HEK293 (cell line): ENCODE measurements around the gene RPL3.
A peak's percentile ranks its signal among the peaks of the same experiment; 100 is the strongest.
"Not testable (repeated sequence)": the region's sequence is repeated elsewhere in the genome, so short reads cannot be mapped to it uniquely, and the experiment has no call there.

Experiments
- CTCF ChIA-PET: fragments of 350-600 bp; formaldehyde crosslinking; extraction: SDS; loops from one replicate; lab custom pipeline; 2021; ENCODE audit warnings: antibody characterized with exemption; lab: Yijun Ruan, JAX
- POLR2A ChIA-PET: fragments of 300-600 bp; formaldehyde crosslinking; extraction: SDS; loops from one replicate; lab custom pipeline; 2020; ENCODE audit warnings: antibody characterized with exemption, inconsistent platforms; lab: Yijun Ruan, JAX
- H3K27ac ChIP-seq: fragments of 200-500 bp; sonication (Bioruptor generic); 2 replicates; pipeline ENCODE4 v1.5.1; 2014; ENCODE audit warnings: low read depth, low read length, control low read depth, inconsistent platforms; ENCODE audit errors: extremely low read depth
- H3K36me3 ChIP-seq, 2 experiments: fragments of 200-500 bp in 1 of 2; sonication (Bioruptor generic) in 1 of 2; 1 replicate in 1 of 2; 2 replicates in 1 of 2; pipeline ENCODE4 v1.5.1; 2014 to 2017; ENCODE audit warnings: inconsistent platforms in 2 of 2, low read length in 2 of 2; ENCODE audit not compliant: control insufficient read depth in 2 of 2, insufficient read depth in 1 of 2
- H3K4me1 ChIP-seq: fragments of 200-500 bp; sonication (Bioruptor generic); 2 replicates; pipeline ENCODE4 v1.5.1; 2014; ENCODE audit warnings: mild to moderate bottlenecking, low read length, inconsistent platforms; ENCODE audit not compliant: control insufficient read depth, insufficient read depth
- H3K4me3 ChIP-seq: 2 replicates; pipeline ENCODE4 v1.5.1; 2011; ENCODE audit warnings: low read depth, mild to moderate bottlenecking, control low read depth, low read length, moderate library complexity
- H3K9me3 ChIP-seq: fragments of 200-500 bp; sonication (Bioruptor generic); 2 replicates; pipeline ENCODE4 v1.5.1; 2014; ENCODE audit warnings: low read depth, low read length, inconsistent platforms; ENCODE audit not compliant: control insufficient read depth, insufficient read depth
- FEZF1 ChIP-seq: fragments of 450-650 bp; formaldehyde crosslinking; IDR thresholded peaks from 2 replicates; pipeline ENCODE4 v1.5.1; 2016; ENCODE audit warnings: missing biosample characterization, missing genetic modification characterization
- GLIS1 ChIP-seq: fragments of 450-650 bp; formaldehyde crosslinking; IDR thresholded peaks from 2 replicates; pipeline ENCODE4 v1.5.1; 2016; ENCODE audit warnings: missing biosample characterization, missing genetic modification characterization
- HOXD13 ChIP-seq: sonication (generic); formaldehyde crosslinking; IDR thresholded peaks from 2 replicates; pipeline ENCODE4 v1.8.0; 2022; ENCODE audit warnings: missing genetic modification reagents, borderline replicate concordance
- OVOL3 ChIP-seq: fragments of 450-650 bp; formaldehyde crosslinking; IDR thresholded peaks from 2 replicates; pipeline ENCODE4 v1.5.1; 2016; ENCODE audit warnings: missing biosample characterization, missing genetic modification characterization
- PRDM1 ChIP-seq: fragments of 450-650 bp; formaldehyde crosslinking; IDR thresholded peaks from 2 replicates; pipeline ENCODE4; 2016; ENCODE audit warnings: missing biosample characterization, missing genetic modification characterization
- SCRT1 ChIP-seq: fragments of 450-650 bp; formaldehyde crosslinking; IDR thresholded peaks from 2 replicates; pipeline ENCODE4 v1.5.1; 2016; ENCODE audit warnings: missing biosample characterization, missing genetic modification characterization, borderline replicate concordance
- SP7 ChIP-seq: fragments of 450-650 bp; formaldehyde crosslinking; IDR thresholded peaks from 2 replicates; pipeline ENCODE4 v1.5.1; 2016; ENCODE audit warnings: missing biosample characterization, missing genetic modification characterization
- WT1 ChIP-seq: fragments of 450-650 bp; formaldehyde crosslinking; IDR thresholded peaks from 2 replicates; pipeline ENCODE4 v1.5.1; 2016; ENCODE audit warnings: missing biosample characterization, missing genetic modification characterization
- YY2 ChIP-seq: fragments of 450-650 bp; formaldehyde crosslinking; IDR thresholded peaks from 2 replicates; pipeline ENCODE4 v1.5.1; 2016; ENCODE audit warnings: missing biosample characterization, missing genetic modification characterization
- ZBTB17 ChIP-seq: fragments of 450-650 bp; formaldehyde crosslinking; IDR thresholded peaks from 2 replicates; pipeline ENCODE4 v1.5.1; 2016; ENCODE audit warnings: missing biosample characterization, missing genetic modification characterization
- ZBTB48 ChIP-seq: fragments of 450-650 bp; formaldehyde crosslinking; IDR thresholded peaks from 2 replicates; pipeline ENCODE4 v1.5.1; 2016; ENCODE audit warnings: missing biosample characterization, missing genetic modification characterization
- ZNF121 ChIP-seq: fragments of 450-650 bp; formaldehyde crosslinking; IDR thresholded peaks from 2 replicates; pipeline ENCODE4 v1.5.1; 2016; ENCODE audit warnings: missing biosample characterization, missing genetic modification characterization
- ZNF660 ChIP-seq: fragments of 450-650 bp; IDR thresholded peaks from 2 replicates; pipeline ENCODE4 v1.5.1; 2018; ENCODE audit warnings: missing biosample characterization, mild to moderate bottlenecking, missing genetic modification characterization
- ZNF776 ChIP-seq: fragments of 450-650 bp; formaldehyde crosslinking; IDR thresholded peaks from 2 replicates; pipeline ENCODE4 v1.5.0; 2017; ENCODE audit warnings: missing biosample characterization, missing genetic modification characterization, borderline replicate concordance
- TF ChIP-seq, protein P1 (sequence below): fragments of 450-650 bp; formaldehyde crosslinking; IDR thresholded peaks from 2 replicates; pipeline ENCODE4 v1.5.1; 2016; ENCODE audit warnings: missing biosample characterization, missing genetic modification characterization
- TF ChIP-seq, protein P2 (sequence below): sonication (generic); formaldehyde crosslinking; IDR thresholded peaks from 2 replicates; pipeline ENCODE4 v1.8.1; 2022; ENCODE audit warnings: mild to moderate bottlenecking, moderate library complexity, missing genetic modification reagents
- TF ChIP-seq, protein P3 (sequence below): fragments of 450-650 bp; formaldehyde crosslinking; IDR thresholded peaks from 2 replicates; pipeline ENCODE4 v1.5.1; 2017; ENCODE audit warnings: missing biosample characterization, missing genetic modification characterization

RPL3 gene

DNA sequence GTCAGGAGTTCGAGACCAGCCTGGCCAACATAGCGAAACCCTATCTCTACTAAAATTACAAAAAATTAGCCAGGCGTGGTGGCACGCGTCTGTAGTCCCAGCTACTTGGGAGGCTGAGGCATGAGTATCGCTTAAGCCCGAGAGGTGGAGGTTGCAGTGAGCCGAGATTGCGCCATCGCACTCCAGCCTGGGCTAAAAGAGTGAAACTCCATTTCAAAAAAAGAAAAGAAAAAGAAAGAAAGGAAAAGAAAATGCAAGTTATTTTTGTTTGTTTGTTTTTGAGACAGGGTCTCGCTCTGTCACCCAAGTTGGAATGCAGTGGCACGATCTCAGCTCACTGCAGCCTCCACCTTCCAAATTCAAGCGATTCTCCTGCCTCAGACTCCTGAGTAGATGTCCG is 36.4 kb upstream of the RPL3 start:
- peak; percentile 82 for TF ChIP-seq PRDM1 (tag by site-specific recombination)
- TF ChIP-seq, all 188 proteins: peak for 1; not testable (repeated sequence) for 187
- not testable (repeated sequence) for H3K9me3 ChIP-seq, H3K4me3 ChIP-seq, H3K36me3 ChIP-seq, H3K27ac ChIP-seq
- H3K4me1 ChIP-seq: peaks cover 12% of the 10 kb centered on the region
- ChIA-PET POLR2A (interaction anchor here (0.6 kb wide), 1 partner anchor 24 kb away, joined by 3 read pairs; no protein-coding TSS in a partner anchor), CTCF (interaction anchor here (0.6 to 0.7 kb wide), 4 partner anchors 13 to 1619 kb away, joined by 3 to 6 read pairs (median 4); no protein-coding TSS in a partner anchor)

DNA sequence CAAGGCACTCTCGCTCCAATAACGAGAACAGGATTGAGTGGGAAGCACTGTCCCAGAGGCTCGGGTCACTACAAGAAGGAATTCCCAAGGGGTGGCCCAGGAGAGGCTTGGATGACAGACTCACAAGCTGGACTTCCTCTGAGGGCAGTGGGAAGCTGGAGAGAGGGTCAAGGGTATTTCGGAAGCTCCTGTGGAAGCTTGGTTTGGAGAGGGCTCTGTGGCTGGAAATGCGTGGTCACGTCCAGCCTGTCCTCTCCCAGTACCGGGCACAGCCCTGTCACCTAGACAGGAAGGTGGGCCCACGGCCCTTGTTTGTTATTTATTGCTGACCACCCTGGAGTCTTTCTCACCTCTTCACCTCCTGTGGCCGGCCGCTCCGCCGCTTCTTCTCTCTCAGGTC is 35.7 kb upstream of the RPL3 start:
- no peak overlapping the region for H3K4me3 ChIP-seq
- H3K4me1 ChIP-seq: peaks cover 15% of the 10 kb centered on the region
- CTCF ChIA-PET: interaction anchor here (0.6 to 1.7 kb wide), 5 partner anchors 10 to 593 kb away, joined by 3 to 7 read pairs (median 4); no protein-coding TSS in a partner anchor
- TF ChIP-seq, protein P1, sequence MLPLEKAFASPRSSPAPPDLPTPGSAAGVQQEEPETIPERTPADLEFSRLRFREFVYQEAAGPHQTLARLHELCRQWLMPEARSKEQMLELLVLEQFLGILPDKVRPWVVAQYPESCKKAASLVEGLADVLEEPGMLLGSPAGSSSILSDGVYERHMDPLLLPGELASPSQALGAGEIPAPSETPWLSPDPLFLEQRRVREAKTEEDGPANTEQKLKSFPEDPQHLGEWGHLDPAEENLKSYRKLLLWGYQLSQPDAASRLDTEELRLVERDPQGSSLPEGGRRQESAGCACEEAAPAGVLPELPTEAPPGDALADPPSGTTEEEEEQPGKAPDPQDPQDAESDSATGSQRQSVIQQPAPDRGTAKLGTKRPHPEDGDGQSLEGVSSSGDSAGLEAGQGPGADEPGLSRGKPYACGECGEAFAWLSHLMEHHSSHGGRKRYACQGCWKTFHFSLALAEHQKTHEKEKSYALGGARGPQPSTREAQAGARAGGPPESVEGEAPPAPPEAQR (tag by site-specific recombination): no peak
- POLR2A ChIA-PET: interaction anchor here (0.5 to 1.9 kb wide), 2 partner anchors 45 to 1311 kb away, joined by 3 to 4 read pairs; partner anchors contain the start of gene TAB1
- no peaks in the 10 kb centered on the region for H3K9me3 ChIP-seq
- peaks cover 0 to 8% of the 10 kb centered on the region in 2 experiments; a peak in 1 of 3 replicates for H3K36me3 ChIP-seq
- H3K27ac ChIP-seq: no peak overlapping the region

DNA sequence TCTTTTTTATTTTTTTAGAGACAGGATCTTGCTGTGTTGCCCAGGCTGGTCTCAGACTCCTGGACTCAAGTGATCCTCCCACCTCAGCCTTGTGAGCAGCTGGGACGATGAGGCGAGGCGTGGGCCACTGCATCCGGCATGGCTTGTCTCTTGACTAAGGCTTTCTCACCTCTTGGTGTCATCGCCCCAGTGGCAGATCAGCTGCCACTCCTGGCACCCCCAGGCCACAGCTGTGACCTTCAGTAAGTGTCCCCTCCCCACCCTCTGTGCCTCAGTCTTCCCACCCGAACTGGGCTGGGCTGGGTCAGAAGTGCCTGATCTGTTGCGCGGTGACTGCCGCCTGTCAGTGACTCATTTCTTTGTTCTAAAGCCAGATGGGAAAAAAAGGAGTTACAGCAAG is 33.9 kb upstream of the RPL3 start:
- no peak overlapping the region for H3K27ac ChIP-seq
- ChIA-PET CTCF (interaction anchor here (3.0 kb wide), 1 partner anchor 10 kb away, joined by 18 read pairs; no protein-coding TSS in a partner anchor), POLR2A (interaction anchor here (1.2 to 1.9 kb wide), 3 partner anchors 34 to 46 kb away, joined by 3 to 5 read pairs (median 4); partner anchors contain the start of gene TAB1)
- H3K4me3 ChIP-seq: no peak overlapping the region
- H3K9me3 ChIP-seq: no peaks in the 10 kb centered on the region
- TF ChIP-seq ZNF121 (tag by site-specific recombination) (peak; percentile 67; the same call in 1 of the 2 replicates), YY2 (tag by site-specific recombination) (no peak)
- peaks cover 15% of the 10 kb centered on the region for H3K4me1 ChIP-seq
- H3K36me3 ChIP-seq: no peaks in the 10 kb centered on the region

DNA sequence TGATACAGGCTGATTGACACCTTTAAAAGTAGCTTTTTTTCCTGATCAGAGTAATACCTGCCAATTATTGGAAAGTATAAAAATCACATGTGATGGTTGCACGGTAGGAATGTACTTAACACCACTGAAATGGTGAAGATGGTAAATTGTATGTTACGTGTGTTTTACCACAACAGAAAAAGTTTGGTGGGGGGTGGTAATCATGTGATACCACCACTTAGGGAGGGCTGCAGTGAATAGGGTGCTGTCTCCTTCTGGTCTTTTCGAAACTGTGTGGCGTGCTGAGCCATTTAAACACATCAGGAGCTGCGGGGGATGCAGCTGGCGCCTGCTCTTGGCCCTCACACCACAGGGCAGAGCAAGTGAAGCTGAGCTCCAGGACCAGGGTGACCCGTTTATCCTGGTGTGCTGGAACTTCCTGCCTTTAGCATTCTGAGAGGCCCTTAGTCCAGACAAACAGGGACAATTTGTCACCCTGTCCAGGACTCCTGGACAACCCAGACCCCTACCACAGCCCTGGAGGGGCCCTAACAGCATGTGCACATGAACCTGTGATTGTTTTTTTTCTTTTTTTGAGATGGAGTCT is 33.0 kb upstream of the RPL3 start:
- ChIA-PET CTCF (interaction anchor here (0.5 to 3.0 kb wide), 5 partner anchors 9 to 336 kb away, joined by 3 to 18 read pairs (median 4); no protein-coding TSS in a partner anchor), POLR2A (interaction anchor here (1.7 kb wide), 1 partner anchor 33 kb away, joined by 5 read pairs; no protein-coding TSS in a partner anchor)

DNA sequence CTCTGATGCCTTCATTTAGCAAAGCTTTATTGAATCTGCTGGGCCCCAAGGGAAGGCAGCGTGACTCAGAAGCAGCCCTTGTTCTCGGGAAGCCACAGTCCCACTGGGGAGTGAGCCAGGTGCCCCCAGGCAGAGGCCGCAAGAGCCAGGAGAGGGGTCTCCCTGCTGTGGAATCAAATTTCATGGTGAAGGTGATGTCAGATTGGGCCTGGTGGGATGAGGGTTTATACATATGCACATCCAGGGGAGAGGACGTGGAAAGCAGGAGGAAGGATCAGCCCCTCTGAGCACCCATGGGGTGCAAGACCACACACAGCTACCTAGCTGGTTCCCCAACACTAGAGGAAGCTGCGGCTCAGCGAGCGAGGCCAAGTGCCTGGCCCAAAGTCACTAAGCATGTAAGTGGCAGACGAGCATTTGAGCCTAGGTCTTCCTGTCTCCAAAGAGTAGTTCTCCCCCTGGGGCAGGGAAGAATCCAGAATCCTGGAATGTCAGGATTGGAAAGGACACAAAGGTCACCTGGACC is 32.3 kb upstream of the RPL3 start:
- Histone ChIP-seq H3K27ac (peak overlapping the region; percentile 51; the same call in 1 of the 2 replicates), H3K4me3 (no peak overlapping the region), H3K36me3 (no peaks in the 10 kb centered on the region), H3K9me3 (no peaks in the 10 kb centered on the region), H3K4me1 (peaks cover 15% of the 10 kb centered on the region)
- ChIA-PET POLR2A (interaction anchor here (1.4 kb wide), 1 partner anchor 33 kb away, joined by 4 read pairs; no protein-coding TSS in a partner anchor), CTCF (interaction anchor here (0.5 to 3.0 kb wide), 7 partner anchors 8 to 336 kb away, joined by 3 to 18 read pairs (median 3); no protein-coding TSS in a partner anchor)
- no peak for TF ChIP-seq SCRT1
- TF ChIP-seq, protein P2, sequence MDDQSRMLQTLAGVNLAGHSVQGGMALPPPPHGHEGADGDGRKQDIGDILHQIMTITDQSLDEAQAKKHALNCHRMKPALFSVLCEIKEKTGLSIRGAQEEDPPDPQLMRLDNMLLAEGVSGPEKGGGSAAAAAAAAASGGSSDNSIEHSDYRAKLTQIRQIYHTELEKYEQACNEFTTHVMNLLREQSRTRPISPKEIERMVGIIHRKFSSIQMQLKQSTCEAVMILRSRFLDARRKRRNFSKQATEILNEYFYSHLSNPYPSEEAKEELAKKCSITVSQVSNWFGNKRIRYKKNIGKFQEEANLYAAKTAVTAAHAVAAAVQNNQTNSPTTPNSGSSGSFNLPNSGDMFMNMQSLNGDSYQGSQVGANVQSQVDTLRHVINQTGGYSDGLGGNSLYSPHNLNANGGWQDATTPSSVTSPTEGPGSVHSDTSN (CRISPR knock-in tag): no peak
- peak; percentile 43; the same call in 1 of the 2 replicates for TF ChIP-seq ZBTB48
- peak; percentile 76; the same call in 1 of the 2 replicates for TF ChIP-seq ZNF660 (tag by site-specific recombination)
- no peak for TF ChIP-seq ZNF776 (tag by site-specific recombination)
- peak; percentile 92 for TF ChIP-seq GLIS1 (tag by site-specific recombination)
- TF ChIP-seq WT1 (tag by site-specific recombination): peak; percentile 57; the same call in 1 of the 2 replicates
- no peak for TF ChIP-seq HOXD13 (CRISPR knock-in tag)
- TF ChIP-seq SP7 (tag by site-specific recombination): peak; percentile 57
- peak; percentile 31; the same call in 1 of the 2 replicates for TF ChIP-seq ZBTB17 (tag by site-specific recombination)
- TF ChIP-seq OVOL3 (tag by site-specific recombination): no peak
- TF ChIP-seq, protein P3, sequence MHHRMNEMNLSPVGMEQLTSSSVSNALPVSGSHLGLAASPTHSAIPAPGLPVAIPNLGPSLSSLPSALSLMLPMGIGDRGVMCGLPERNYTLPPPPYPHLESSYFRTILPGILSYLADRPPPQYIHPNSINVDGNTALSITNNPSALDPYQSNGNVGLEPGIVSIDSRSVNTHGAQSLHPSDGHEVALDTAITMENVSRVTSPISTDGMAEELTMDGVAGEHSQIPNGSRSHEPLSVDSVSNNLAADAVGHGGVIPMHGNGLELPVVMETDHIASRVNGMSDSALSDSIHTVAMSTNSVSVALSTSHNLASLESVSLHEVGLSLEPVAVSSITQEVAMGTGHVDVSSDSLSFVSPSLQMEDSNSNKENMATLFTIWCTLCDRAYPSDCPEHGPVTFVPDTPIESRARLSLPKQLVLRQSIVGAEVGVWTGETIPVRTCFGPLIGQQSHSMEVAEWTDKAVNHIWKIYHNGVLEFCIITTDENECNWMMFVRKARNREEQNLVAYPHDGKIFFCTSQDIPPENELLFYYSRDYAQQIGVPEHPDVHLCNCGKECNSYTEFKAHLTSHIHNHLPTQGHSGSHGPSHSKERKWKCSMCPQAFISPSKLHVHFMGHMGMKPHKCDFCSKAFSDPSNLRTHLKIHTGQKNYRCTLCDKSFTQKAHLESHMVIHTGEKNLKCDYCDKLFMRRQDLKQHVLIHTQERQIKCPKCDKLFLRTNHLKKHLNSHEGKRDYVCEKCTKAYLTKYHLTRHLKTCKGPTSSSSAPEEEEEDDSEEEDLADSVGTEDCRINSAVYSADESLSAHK (tag by site-specific recombination): peak; percentile 13; the same call in 1 of the 2 replicates

More for the DNA sequence above, 33.0 kb upstream of the RPL3 start:
- no peak for TF ChIP-seq FEZF1 (tag by site-specific recombination)
- H3K4me1 ChIP-seq: peaks cover 15% of the 10 kb centered on the region
- H3K27ac ChIP-seq: no peak overlapping the region
- no peaks in the 10 kb centered on the region for H3K9me3 ChIP-seq
- H3K4me3 ChIP-seq: no peak overlapping the region
- H3K36me3 ChIP-seq: no peaks in the 10 kb centered on the region
